ENCODE results near the gene LCN1.
"Not testable (repeated sequence)": the region's sequence is repeated elsewhere in the genome, so short reads cannot be mapped to it uniquely, and the experiment has no call there.

Gene LCN1

DNA sequence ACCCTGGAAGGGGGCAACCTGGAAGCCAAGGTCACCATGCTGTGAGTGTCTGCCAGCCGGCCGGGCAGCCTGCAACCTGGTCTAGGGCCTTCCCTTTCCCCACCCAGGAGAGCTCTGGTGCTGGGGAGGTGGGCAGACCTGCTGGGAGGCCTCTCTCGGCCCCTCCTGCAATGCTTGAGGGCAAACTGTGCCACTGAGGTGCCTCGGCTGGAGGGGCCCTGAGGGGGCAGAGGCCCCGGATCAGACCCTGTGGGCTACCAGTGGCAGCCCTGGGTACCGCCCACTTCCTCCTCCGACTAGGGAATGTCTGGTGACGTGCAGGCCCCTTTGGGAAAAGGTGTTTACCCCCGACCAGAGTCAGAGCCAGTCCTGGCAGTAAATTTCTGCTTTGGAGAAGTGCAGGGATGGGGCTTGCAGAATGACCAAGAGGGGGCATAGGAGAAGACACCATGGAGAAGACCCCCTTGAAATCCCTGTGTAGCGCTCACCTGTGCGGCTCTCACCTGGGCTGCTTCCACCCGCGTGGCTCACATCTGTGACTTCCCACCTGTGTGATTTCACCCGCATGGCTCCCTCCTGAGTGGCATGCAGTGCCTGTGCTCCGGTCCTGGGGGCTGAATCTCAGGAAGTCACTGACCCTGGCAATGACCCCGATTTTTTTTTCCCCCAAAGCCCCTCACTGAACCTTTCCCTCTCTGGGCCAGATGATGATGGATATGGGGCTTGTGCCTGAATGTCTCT is 1.1 kb downstream of the LCN1 start:
- in situ Hi-C loops (cut with MboI; ENCODE audit: low sequenced_read_pairs) = no loop called here

- in situ Hi-C loops (cut with MboI; ENCODE audit: low sequenced_read_pairs) = no loop called here
These were observed 1.7 kb downstream of the LCN1 start for GRCh38 chr9:135522931-135523330.

- in situ Hi-C loops (cut with MboI; ENCODE audit: low sequenced_read_pairs) = no loop called here
These were observed 2.4 kb downstream of the LCN1 start for GRCh38 chr9:135523521-135524129.

- in situ Hi-C loops (cut with MboI; ENCODE audit: low sequenced_read_pairs) = no loop called here
These were observed 3.1 kb downstream of the LCN1 start for GRCh38 chr9:135524130-135524861.

DNA sequence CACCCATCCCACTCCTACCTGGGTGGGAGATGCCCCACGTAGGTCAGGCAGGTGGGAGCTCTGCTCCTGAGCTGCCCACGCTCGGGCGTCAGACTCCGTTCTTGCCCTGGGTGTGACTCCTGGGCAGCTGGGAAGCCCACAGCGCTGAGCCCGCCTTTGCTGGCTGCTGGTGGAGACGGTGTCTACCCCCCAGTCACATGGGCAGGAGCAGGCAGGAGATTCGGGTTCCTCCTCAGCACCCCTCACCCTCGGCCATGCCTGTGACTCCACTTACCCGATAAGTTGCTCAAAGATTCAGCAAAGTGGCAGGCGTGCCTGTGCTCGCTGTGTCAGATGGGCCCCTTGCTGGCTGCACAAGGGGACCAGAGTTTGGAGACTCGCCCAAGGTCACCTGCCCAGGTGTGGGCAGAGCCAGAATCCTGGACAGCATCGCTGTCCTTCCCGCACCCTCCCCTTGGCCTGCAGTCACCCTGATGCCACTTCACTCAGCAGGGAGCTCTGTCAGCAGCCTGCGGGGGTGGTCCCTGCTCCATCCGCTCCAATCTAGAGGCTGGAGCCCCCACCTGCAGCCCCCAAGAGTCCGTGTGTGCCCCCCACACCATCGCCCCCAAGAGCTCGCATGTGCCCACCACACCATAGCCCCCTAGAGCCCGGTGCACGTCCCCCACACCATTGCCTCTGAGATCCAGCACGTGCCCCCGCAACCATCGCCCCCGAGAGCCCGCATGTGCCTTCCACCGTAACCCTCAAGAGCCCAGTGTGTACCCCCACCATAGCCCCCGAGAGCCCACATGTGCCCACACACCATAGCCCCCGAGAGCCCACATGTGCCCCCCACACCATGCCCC is 4.2 kb downstream of the LCN1 start:
- in situ Hi-C loops (cut with MboI; ENCODE audit: low sequenced_read_pairs) = no loop called here

- in situ Hi-C loops (cut with MboI; ENCODE audit: low sequenced_read_pairs) = no loop called here
These were observed 5.0 kb downstream of the LCN1 start for GRCh38 chr9:135526089-135526729.

DNA sequence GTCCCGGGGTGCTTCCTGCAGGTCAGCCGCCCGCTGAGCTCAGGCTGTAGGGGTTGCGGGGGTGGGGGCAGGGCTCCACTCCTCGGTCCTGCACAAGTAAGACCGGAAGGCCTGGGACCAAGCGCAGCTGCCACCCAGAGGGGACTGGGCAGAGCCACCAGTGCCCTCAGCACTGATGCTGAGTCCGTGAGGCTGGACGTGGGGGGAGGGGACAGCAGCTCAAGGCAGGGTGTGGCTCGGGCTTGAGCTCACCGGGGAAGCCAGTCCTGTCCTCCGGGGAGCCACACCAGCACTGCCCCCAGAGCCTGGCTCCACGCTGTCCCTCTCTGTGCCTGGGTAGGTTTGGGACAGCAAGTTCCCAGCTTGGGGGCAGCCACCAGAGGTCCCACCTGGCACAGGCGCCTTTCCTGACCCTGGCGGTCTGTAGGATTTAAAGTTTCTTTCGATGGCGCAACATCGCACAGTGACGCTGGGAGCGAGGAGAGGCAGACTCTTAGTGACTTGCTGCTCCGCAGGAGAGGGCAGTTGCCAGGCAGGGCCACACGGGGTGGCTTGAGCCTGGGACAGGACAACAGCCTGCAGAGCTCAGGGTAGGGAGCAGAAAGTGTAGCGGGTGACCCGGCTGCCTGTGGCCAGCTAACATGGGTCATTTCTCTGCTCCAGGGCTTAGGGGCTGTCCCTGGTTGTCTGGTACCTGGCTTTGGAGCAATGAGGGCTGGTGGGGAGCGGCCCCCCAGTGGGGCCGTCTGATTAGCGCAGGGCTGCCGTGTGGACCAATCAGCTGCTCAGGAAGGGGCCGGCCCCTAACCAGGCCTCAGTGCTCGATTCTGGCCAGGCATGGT is 5.7 kb downstream of the LCN1 start:
- in situ Hi-C loops (cut with MboI; ENCODE audit: low sequenced_read_pairs) = no loop called here

GRCh38 chr9:135528842-135529435 is 7.7 kb downstream of the LCN1 start:
- in situ Hi-C loops (cut with MboI; ENCODE audit: low sequenced_read_pairs) = not testable (repeated sequence)

DNA sequence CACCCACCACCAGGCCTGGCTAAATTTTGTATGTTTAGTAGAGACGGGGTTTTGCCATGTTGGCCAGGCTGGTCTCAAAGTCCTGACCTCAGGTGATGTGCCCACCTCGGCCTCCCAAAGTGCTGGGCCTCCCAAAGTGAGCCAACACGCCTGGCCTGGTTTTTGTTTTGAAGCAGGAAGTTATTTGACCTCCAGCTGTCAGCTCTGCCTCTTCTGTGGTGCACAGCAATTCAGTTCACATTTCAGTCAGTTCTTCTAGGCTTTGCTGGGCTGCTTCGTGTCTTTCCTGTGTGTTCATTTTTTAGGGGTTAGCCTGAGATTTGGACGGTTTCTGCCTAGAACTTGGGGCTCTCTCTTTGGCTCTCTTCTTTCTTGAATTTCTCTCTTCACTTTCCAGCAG is 8.9 kb downstream of the LCN1 start:
- in situ Hi-C loops (cut with MboI; ENCODE audit: low sequenced_read_pairs) = no loop called here

DNA sequence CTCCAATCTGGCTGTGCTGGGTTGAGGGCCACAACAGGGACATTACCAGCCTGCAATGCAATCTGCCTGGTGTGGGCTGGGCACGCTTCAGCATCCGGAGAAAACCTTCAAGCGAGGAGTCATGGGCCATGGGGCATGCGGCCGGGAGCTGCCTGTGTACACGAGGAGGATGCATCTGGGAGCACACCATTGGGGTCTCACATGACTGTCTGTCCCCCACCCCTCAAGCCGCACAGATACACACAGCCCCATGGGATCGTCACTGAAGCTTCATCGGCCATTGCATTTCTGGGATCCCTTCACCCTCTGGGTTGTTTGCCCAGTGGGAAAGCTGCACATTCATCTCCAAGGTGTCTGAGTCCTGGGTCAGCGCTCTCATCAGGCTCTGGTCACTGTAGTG is 9.9 kb downstream of the LCN1 start:
- in situ Hi-C loops (cut with MboI; ENCODE audit: low sequenced_read_pairs) = no loop called here

GRCh38 chr9:135533113-135533512 is 11.9 kb downstream of the LCN1 start:
- in situ Hi-C loops (cut with MboI; ENCODE audit: low sequenced_read_pairs) = no loop called here

DNA sequence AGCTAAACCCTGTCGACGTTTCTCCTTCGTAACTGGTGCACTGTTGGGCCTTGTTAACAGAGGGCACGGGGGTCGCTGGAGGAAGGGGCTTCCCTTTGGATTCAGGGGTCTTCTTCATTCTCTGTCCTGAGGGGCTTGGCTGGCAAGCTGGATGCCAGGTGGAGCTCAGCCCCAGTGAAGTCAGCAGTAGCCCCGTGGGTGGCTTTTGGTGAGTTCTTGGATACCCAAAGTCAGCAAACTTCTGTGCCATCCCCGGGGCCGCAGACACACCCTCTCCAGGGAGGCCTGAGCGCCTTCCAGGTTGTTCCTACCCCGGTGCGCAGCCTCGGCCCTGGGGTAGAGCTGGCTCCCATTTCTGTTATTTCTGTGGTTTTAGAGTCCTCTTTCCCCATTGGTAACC is 12.4 kb downstream of the LCN1 start:
- in situ Hi-C loops (cut with MboI; ENCODE audit: low sequenced_read_pairs) = no loop called here

GRCh38 chr9:135534192-135534711 is 13.0 kb downstream of the LCN1 start:
- in situ Hi-C loops (cut with MboI; ENCODE audit: low sequenced_read_pairs) = not testable (repeated sequence)

DNA sequence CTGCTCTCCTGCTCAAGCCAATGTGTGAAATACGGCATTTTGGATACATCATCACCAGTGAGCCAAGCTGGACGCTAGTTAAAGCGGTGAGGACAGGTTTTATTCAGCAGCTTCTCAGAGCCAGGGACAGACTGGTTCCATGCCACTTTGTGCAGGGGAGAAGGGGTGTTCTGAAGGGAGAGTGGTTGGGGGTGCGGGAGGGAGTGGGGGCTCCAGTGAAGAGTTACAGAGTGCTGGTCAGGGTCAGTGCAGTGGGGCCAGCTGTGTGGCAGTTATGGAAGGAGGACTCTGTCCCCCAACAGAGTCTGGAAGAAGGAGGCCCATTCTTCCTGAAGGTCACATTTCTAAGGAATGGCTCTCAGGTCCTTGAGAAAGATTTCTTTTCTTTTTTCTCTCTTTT is 13.6 kb downstream of the LCN1 start:
- in situ Hi-C loops (cut with MboI; ENCODE audit: low sequenced_read_pairs) = not testable (repeated sequence)

DNA sequence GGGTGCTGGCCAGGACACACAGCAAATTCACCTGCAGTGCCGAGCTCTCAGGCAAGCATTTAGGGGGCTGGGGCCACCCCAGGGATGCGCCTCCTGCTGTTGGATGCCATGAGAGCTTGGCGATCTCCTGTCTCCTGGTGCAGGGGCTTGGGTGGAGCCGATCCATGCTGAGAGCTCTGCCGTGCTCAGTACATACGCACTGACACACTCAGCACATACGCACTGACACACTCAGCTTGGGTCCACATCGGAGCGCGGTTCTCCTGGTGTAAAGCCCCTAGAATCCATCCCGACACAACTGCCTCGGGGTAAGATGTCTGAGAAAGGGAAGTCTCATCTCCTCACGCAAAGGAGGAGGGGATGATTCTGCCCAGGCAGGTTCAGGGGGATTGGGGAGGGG is 14.4 kb downstream of the LCN1 start:
- in situ Hi-C loops (cut with MboI; ENCODE audit: low sequenced_read_pairs) = not testable (repeated sequence)

- in situ Hi-C loops (cut with MboI; ENCODE audit: low sequenced_read_pairs) = no loop called here
These were observed 15.0 kb downstream of the LCN1 start for GRCh38 chr9:135536216-135536615.

- in situ Hi-C loops (cut with MboI; ENCODE audit: low sequenced_read_pairs) = not testable (repeated sequence)
These were observed 22.1 kb downstream of the LCN1 start for GRCh38 chr9:135543262-135543894.

GRCh38 chr9:135544981-135545635 is 23.9 kb downstream of the LCN1 start:
- in situ Hi-C loops (cut with MboI; ENCODE audit: low sequenced_read_pairs) = no loop called here

Measured in hTERT RPE-1 (cell line).